Ovary (tissue), 9 donors: ENCODE data around the gene CYP4F2. TPM values are rescaled to one million over a fixed set of nuclear protein-coding genes. Genes with fewer than 3 reads are reported as not detected.
"Not testable (repeated sequence)": the region's sequence is repeated elsewhere in the genome, so short reads cannot be mapped to it uniquely, and the experiment has no call there.

Source experiments
- DNase-seq, 5 donors: peaks; one replicate each; pipeline ENCODE4 v3.0.0-alpha.2; 2019 to 2020
- H3K27ac ChIP-seq, 2 donors: fragments of 200-600 bp; one replicate each; pipeline versions ENCODE4 v1.5.1 to v1.8.0; 2019 to 2022
- H3K27me3 ChIP-seq: fragments of 200-600 bp; one replicate; pipeline ENCODE4 v1.8.0; 2022
- H3K36me3 ChIP-seq: fragments of 200-600 bp; sonication (generic); one replicate; pipeline ENCODE4 v1.5.1; 2019
- H3K4me1 ChIP-seq: one replicate; pipeline ENCODE4 v1.8.1; 2013; ENCODE audit warnings: mild to moderate bottlenecking, moderate library complexity; ENCODE audit not compliant: insufficient read depth
- H3K4me3 ChIP-seq: fragments of 200-600 bp; sonication (generic); one replicate; pipeline ENCODE4 v1.5.1; 2017
- H3K9me3 ChIP-seq, 2 donors: fragments of 200-600 bp in 1 of 2; sonication (generic) in 1 of 2; one replicate each; pipeline versions ENCODE4 v1.5.1 to v1.8.1; 2013 to 2019; ENCODE audit warnings: mild to moderate bottlenecking in 1 of 2, moderate library complexity in 1 of 2
- CTCF ChIP-seq, 3 donors: fragments of 450-650 bp in 2 of 3; fragments of 200-600 bp in 1 of 3; IDR thresholded peaks; one replicate each; pipeline versions ENCODE4 v1.5.1 to v1.8.0; 2016 to 2022; ENCODE audit warnings: antibody characterized with exemption in 3 of 3, mild to moderate bottlenecking in 1 of 3
- EP300 ChIP-seq: sonication (generic); formaldehyde crosslinking; IDR thresholded peaks from one replicate; pipeline ENCODE4 v1.6.1; 2017; ENCODE audit warnings: antibody characterized with exemption
- POLR2A ChIP-seq: fragments of 450-650 bp; IDR thresholded peaks from one replicate; pipeline ENCODE4 v1.6.1; 2017; ENCODE audit warnings: antibody characterized with exemption, mild to moderate bottlenecking, moderate library complexity
- WGBS, 3 donors: extraction: QIAGEN DNeasy Blood & Tissue Kit in 1 of 3; methylation state at CpG; one replicate each; pipeline versions ENCODE4 v1.1.5 to v1.1.7; 2013 to 2017; 5-methylcytosine and 5-hydroxymethylcytosine counted together
- intact Hi-C, 4 donors: fragments of 100-400 bp; cut with DNase I; formaldehyde crosslinking; loops; one replicate each; pipeline versions ENCODE4 v1.11.0 to v1.15.1; 2022 to 2023
- polyA plus RNA-seq, 2 donors: library from polyadenylated mRNA; stranded (reverse); fragments of 200-250 nt in 1 of 2; fragments of 350-450 nt in 1 of 2; fragmentation: Illumina TruSeq in 1 of 2; extraction: RNeasy Lipid Tissue Mini Kit (QIAGEN cat#74804) in 1 of 2; gene quantifications; one replicate each; pipeline ENCODE4 v1.2.3, GENCODE V29; 2013 to 2014
- total RNA-seq, 7 donors: library from RNA; depleted of rRNA in 2 of 7; stranded (reverse); fragments of >200 nt in 2 of 7; fragmentation: NEBNext Ultra II Directional in 3 of 7; extraction: Animal tissue kit (Norgen Biotek cat#: 25700) in 3 of 7; gene quantifications; one replicate each; pipeline versions ENCODE4 v1.1.0 to v1.2.4, GENCODE V29; 2016 to 2023
- donor health status: DM: no; HTN: no; CAD: no; lungs with moderate emphysema.
- donor health status: DM: no; HTN: no; CAD: no.
- donor health status: Bipolar disorder and iron deficiency.
- donor health status: DM: yes; HTN: yes; CAD: no.
- donor health status: DM: no; HTN: no; CAD: no.
- donor health status: DM: yes; HTN: yes; CAD: no.

Gene CYP4F2
- total and polyA plus RNA-seq, 9 donors = 0.75 to 1.1 TPM; not detected in 7

- Histone ChIP-seq H3K36me3 (no peaks in the 10 kb centered on the region), H3K9me3 (no peaks in the 10 kb centered on the region), H3K27me3 (no peaks in the 10 kb centered on the region), H3K27ac (no peak overlapping the region), H3K4me1 (no peaks in the 10 kb centered on the region), H3K4me3 (no peak overlapping the region)
- TF ChIP-seq CTCF (IDR thresholded peaks at IDR 0.05) (no peak), POLR2A (no peak), EP300 (no peak)
- no peak for DNase-seq
- WGBS, 3 donors = 63 to 70% (median 63%) methylated on average over 6 of the region's 6 CpGs
- intact Hi-C loops = no loop called here
Measured at GRCh38 chr19:15860522-15860921, 37.4 kb downstream of the CYP4F2 start.

- H3K4me1 ChIP-seq = no peaks in the 10 kb centered on the region
- no peaks in the 10 kb centered on the region for H3K27me3 ChIP-seq
- 69 to 82% (median 78%) methylated on average over 6 of the region's 6 CpGs for WGBS, 3 donors
- TF ChIP-seq POLR2A (no peak), CTCF (IDR thresholded peaks at IDR 0.05) (no peak), EP300 (no peak)
- no peak overlapping the region for H3K4me3 ChIP-seq
- H3K27ac ChIP-seq = no peak overlapping the region
- no peaks in the 10 kb centered on the region for H3K9me3 ChIP-seq
- H3K36me3 ChIP-seq = no peaks in the 10 kb centered on the region
- intact Hi-C loops = no loop called here
- DNase-seq = no peak
Measured at GRCh38 chr19:15859187-15859586, 38.7 kb downstream of the CYP4F2 start.

- Histone ChIP-seq H3K4me1 (no peaks in the 10 kb centered on the region), H3K27ac (no peak overlapping the region), H3K9me3 (peaks cover 0 to 4% of the 10 kb centered on the region in 2 donors), H3K4me3 (no peak overlapping the region), H3K27me3 (no peaks in the 10 kb centered on the region), H3K36me3 (no peaks in the 10 kb centered on the region)
- no peak for TF ChIP-seq POLR2A
- TF ChIP-seq CTCF (IDR thresholded peaks at IDR 0.05) = no peak
- TF ChIP-seq EP300 = no peak
- DNase-seq = no peak
- WGBS, 3 donors = 66 to 86% (median 81%) methylated on average over 3 of the region's 3 CpGs
- intact Hi-C loops = no loop called here
Measured at GRCh38 chr19:15850385-15850784, 47.5 kb downstream of the CYP4F2 start.

GRCh38 chr19:15846923-15847322 is 51.0 kb downstream of the CYP4F2 start:
- intact Hi-C loops = no loop called here
- Histone ChIP-seq H3K4me1 (no peaks in the 10 kb centered on the region), H3K36me3 (no peaks in the 10 kb centered on the region), H3K4me3 (no peak overlapping the region), H3K9me3 (peaks cover 0 to 1% of the 10 kb centered on the region in 2 donors), H3K27me3 (no peaks in the 10 kb centered on the region), H3K27ac (no peak overlapping the region)
- TF ChIP-seq CTCF (IDR thresholded peaks at IDR 0.05) = no peak
- no peak for TF ChIP-seq EP300
- TF ChIP-seq POLR2A = no peak
- no peak for DNase-seq
- WGBS, 3 donors = 76 to 91% (median 78%) methylated on average over 6 of the region's 6 CpGs

GRCh38 chr19:15843894-15844222 is 54.0 kb downstream of the CYP4F2 start:
- H3K9me3 ChIP-seq, H3K4me1 ChIP-seq, H3K27me3 ChIP-seq, intact Hi-C loops, H3K27ac ChIP-seq, H3K36me3 ChIP-seq, H3K4me3 ChIP-seq: not testable (repeated sequence)
- WGBS, 3 donors = 51 to 71% (median 68%) methylated on average over 8 of the region's 8 CpGs
- DNase-seq = peak in 1 of 5 donors; percentile 21
